HG03378 (cell line): ENCODE data around the gene DHX38.
A peak's percentile ranks its signal among the peaks of the same experiment; 100 is the strongest.

Source experiments
- ATAC-seq: cut with Tn5 transposase; IDR thresholded peaks from one replicate; pipeline ENCODE4 v1.9.1; 2021; ENCODE audit warnings: mild to moderate bottlenecking, moderate library complexity; ENCODE audit not compliant: unreplicated experiment

The DHX38 gene

GRCh38 chr16:72083778-72084404 lies 9.8 kb upstream of the DHX38 start:
- ATAC-seq = no peak

GRCh38 chr16:72084445-72084844 lies 9.2 kb upstream of the DHX38 start:
- ATAC-seq = no peak

GRCh38 chr16:72085002-72085401 lies 8.6 kb upstream of the DHX38 start:
- ATAC-seq = no peak

- no peak for ATAC-seq
Measured at GRCh38 chr16:72091217-72091616, 2.4 kb upstream of the DHX38 start.

GRCh38 chr16:72092832-72093447 lies 707 bp upstream of the DHX38 start:
- ATAC-seq = no peak

GRCh38 chr16:72094266-72094610 lies 591 bp downstream of the DHX38 start:
- ATAC-seq = no peak

- no peak for ATAC-seq
Measured at GRCh38 chr16:72098936-72099335, 5.3 kb downstream of the DHX38 start.

GRCh38 chr16:72099377-72099818 lies 5.8 kb downstream of the DHX38 start:
- ATAC-seq = peak; percentile 66

- no peak for ATAC-seq
Measured at GRCh38 chr16:72101195-72101594, 7.5 kb downstream of the DHX38 start.

GRCh38 chr16:72104905-72105304 lies 11.3 kb downstream of the DHX38 start:
- ATAC-seq = no peak

- ATAC-seq = no peak
Measured at GRCh38 chr16:72105978-72106377, 12.3 kb downstream of the DHX38 start.

- ATAC-seq = no peak
Measured at GRCh38 chr16:72107371-72107770, 13.7 kb downstream of the DHX38 start.

- ATAC-seq = no peak
Measured at GRCh38 chr16:72108353-72109102, 14.9 kb downstream of the DHX38 start.

- no peak for ATAC-seq
Measured at GRCh38 chr16:72109300-72109699, 15.7 kb downstream of the DHX38 start.

GRCh38 chr16:72109966-72110530 lies 16.4 kb downstream of the DHX38 start:
- ATAC-seq = no peak

GRCh38 chr16:72110662-72111615 lies 17.3 kb downstream of the DHX38 start:
- ATAC-seq = no peak

GRCh38 chr16:72111657-72112451 lies 18.2 kb downstream of the DHX38 start:
- no peak for ATAC-seq

- ATAC-seq = no peak
Measured at GRCh38 chr16:72112452-72112792, 18.8 kb downstream of the DHX38 start.

GRCh38 chr16:72112906-72113615 lies 19.4 kb downstream of the DHX38 start:
- ATAC-seq = no peak

- no peak for ATAC-seq
Measured at GRCh38 chr16:72113616-72113945, 19.9 kb downstream of the DHX38 start.
